ENCODE data around the gene SUN1. TPM values are rescaled to one million over a fixed set of nuclear protein-coding genes. Genes with fewer than 3 reads are reported as not detected.

The SUN1 gene
- total and polyA plus RNA-seq, 9 of the 15 experiments (the other 6 are each of a cell fraction or from before 2014, with no cell fraction given), result 36.8 to 132 (median 62.3) TPM

DNA sequence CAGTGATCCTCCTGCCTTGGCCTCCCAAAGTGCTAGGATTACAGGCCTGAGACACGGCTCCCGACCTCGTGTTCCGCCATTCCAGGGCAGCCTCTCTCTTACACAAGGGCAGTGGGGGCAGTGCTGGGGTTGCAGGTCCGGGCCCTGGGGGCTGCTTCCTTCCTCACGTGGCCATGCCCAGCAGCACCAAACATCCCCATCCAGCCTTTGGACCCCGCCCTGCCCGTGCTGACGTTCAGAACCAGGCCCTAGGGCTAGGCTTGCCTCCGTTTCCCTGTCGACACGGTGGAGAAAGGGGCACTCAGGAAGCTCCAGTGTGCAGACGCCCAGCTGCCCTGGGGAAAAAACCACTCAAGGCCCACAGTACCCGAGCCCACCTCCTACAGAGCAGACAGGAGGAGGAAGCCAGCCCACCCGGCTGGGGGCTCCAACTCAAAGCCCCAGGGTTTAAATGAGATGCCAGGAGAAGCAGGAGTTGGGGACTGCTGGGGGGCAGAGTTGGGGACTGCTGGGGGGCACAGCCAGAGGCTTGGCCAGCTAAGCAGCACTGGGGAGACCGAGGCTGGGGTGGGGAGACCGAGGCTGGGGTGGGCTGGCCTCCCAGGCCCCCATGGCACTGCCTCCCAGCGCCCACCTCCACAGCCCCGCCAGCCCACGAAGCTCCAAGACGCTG is 86.3 kb downstream of the SUN1 start:
- 7% methylated on average over 11 of the region's 21 CpGs for WGBS (ENCODE audit: insufficient coverage, low coverage, missing lambda C conversion rate)
- no peak for ATAC-seq
- CTCF ChIA-PET (ENCODE audit: low intra/inter-chr PET ratio), result no interaction called here
- TF ChIP-seq SRSF3 (IDR thresholded peaks at IDR 0.05; ENCODE audit: insufficient read depth, low read length) (no peak), TRIM24 (IDR thresholded peaks at IDR 0.05) (no peak), SMAD4 (CRISPR knock-in tag; conservative IDR thresholded peaks at IDR 0.05) (no peak), FOXA1 (IDR thresholded peaks at IDR 0.05; ENCODE audit: borderline replicate concordance) (no peak), EWSR1 (IDR thresholded peaks at IDR 0.05; ENCODE audit: borderline replicate concordance, low read depth, partially characterized antibody) (no peak), TBP (optimal IDR thresholded peaks at IDR 0.05; ENCODE audit: low read depth, low read length) (no peak), BCL6 (CRISPR knock-in tag; IDR thresholded peaks at IDR 0.05) (no peak)
- TF ChIP-seq, protein P1, sequence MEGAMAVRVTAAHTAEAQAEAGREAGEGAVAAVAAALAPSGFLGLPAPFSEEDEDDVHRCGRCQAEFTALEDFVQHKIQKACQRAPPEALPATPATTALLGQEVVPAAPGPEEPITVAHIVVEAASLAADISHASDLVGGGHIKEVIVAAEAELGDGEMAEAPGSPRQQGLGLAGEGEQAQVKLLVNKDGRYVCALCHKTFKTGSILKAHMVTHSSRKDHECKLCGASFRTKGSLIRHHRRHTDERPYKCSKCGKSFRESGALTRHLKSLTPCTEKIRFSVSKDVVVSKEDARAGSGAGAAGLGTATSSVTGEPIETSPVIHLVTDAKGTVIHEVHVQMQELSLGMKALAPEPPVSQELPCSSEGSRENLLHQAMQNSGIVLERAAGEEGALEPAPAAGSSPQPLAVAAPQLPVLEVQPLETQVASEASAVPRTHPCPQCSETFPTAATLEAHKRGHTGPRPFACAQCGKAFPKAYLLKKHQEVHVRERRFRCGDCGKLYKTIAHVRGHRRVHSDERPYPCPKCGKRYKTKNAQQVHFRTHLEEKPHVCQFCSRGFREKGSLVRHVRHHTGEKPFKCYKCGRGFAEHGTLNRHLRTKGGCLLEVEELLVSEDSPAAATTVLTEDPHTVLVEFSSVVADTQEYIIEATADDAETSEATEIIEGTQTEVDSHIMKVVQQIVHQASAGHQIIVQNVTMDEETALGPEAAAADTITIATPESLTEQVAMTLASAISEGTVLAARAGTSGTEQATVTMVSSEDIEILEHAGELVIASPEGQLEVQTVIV (CRISPR knock-in tag; IDR thresholded peaks at IDR 0.05; ENCODE audit: borderline replicate concordance), result no peak
- TF ChIP-seq, protein P2, sequence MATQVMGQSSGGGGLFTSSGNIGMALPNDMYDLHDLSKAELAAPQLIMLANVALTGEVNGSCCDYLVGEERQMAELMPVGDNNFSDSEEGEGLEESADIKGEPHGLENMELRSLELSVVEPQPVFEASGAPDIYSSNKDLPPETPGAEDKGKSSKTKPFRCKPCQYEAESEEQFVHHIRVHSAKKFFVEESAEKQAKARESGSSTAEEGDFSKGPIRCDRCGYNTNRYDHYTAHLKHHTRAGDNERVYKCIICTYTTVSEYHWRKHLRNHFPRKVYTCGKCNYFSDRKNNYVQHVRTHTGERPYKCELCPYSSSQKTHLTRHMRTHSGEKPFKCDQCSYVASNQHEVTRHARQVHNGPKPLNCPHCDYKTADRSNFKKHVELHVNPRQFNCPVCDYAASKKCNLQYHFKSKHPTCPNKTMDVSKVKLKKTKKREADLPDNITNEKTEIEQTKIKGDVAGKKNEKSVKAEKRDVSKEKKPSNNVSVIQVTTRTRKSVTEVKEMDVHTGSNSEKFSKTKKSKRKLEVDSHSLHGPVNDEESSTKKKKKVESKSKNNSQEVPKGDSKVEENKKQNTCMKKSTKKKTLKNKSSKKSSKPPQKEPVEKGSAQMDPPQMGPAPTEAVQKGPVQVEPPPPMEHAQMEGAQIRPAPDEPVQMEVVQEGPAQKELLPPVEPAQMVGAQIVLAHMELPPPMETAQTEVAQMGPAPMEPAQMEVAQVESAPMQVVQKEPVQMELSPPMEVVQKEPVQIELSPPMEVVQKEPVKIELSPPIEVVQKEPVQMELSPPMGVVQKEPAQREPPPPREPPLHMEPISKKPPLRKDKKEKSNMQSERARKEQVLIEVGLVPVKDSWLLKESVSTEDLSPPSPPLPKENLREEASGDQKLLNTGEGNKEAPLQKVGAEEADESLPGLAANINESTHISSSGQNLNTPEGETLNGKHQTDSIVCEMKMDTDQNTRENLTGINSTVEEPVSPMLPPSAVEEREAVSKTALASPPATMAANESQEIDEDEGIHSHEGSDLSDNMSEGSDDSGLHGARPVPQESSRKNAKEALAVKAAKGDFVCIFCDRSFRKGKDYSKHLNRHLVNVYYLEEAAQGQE (IDR thresholded peaks at IDR 0.05; ENCODE audit: borderline replicate concordance), result no peak
- TF ChIP-seq, protein P2 (CRISPR knock-in tag; IDR thresholded peaks at IDR 0.05; ENCODE audit: low read depth), result no peak
- TF ChIP-seq, protein P3, sequence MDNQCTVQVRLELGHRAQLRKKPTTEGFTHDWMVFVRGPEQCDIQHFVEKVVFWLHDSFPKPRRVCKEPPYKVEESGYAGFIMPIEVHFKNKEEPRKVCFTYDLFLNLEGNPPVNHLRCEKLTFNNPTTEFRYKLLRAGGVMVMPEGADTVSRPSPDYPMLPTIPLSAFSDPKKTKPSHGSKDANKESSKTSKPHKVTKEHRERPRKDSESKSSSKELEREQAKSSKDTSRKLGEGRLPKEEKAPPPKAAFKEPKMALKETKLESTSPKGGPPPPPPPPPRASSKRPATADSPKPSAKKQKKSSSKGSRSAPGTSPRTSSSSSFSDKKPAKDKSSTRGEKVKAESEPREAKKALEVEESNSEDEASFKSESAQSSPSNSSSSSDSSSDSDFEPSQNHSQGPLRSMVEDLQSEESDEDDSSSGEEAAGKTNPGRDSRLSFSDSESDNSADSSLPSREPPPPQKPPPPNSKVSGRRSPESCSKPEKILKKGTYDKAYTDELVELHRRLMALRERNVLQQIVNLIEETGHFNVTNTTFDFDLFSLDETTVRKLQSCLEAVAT (IDR thresholded peaks at IDR 0.05), result no peak

More for the DNA sequence above, 86.3 kb downstream of the SUN1 start:
- Histone ChIP-seq H3K9ac (ENCODE audit: insufficient read depth in 1 of 2, low read depth in 2 of 2, low read length in 2 of 2) (no peak overlapping the region; a peak in 1 of 4 replicates), H3K79me2 (ENCODE audit: control insufficient read depth, insufficient read depth, low read length) (no peaks in the 10 kb centered on the region), H3K4me2 (ENCODE audit: insufficient read depth, low read length) (no peak overlapping the region), H2AFZ (ENCODE audit: low read depth, low read length) (no peak overlapping the region), H3K27me3 (ENCODE audit: control insufficient read depth in 2 of 2, insufficient read depth in 2 of 2, low read length in 2 of 2) (peaks cover 8 to 39% of the 10 kb centered on the region in 2 experiments; a peak in 4 of 5 replicates), H3K9me1 (ENCODE audit: control insufficient read depth, insufficient read depth, low read length) (no peaks in the 10 kb centered on the region), H3K36me3 (ENCODE audit: control insufficient read depth, insufficient read depth, low read length) (no peaks in the 10 kb centered on the region), H3K4me1 (replicated peaks in 1 of 2; ENCODE audit: control insufficient read depth in 2 of 2, insufficient read depth in 2 of 2, low read length in 2 of 2) (peaks cover 8 to 55% of the 10 kb centered on the region in 2 experiments), H3K27ac (ENCODE audit: extremely low read depth, low read depth, low read length) (no peak overlapping the region), H3K4me3 (no peak overlapping the region), H4K20me1 (replicated peaks; ENCODE audit: control insufficient read depth, insufficient read depth, low read length) (no peaks in the 10 kb centered on the region), H3K9me3 (replicated peaks; ENCODE audit: control insufficient read depth, insufficient read depth, low read depth, low read length) (no peaks in the 10 kb centered on the region)
- DNase-seq (ENCODE audit: extremely low read depth in 1 of 4, low spot score in 3 of 4), result no peak
- POLR2A ChIA-PET, result interaction anchor here (0.6 kb wide), 1 partner anchor 17 kb away, joined by 3 read pairs; no protein-coding TSS in a partner anchor
- intact Hi-C loops (cut with micrococcal nuclease), result no loop called here
- no TSS peak for BruUV-seq (replicated peaks)
- in situ Hi-C loops (cut with MboI), result no loop called here
- no peak for FAIRE-seq
